HG02798 (cell line): ENCODE results near the gene PEPD.

ENCODE experiments used
- ATAC-seq: cut with Tn5 transposase; IDR thresholded peaks from one replicate; pipeline ENCODE4 v1.9.1; 2021; ENCODE audit warnings: mild to moderate bottlenecking; ENCODE audit not compliant: unreplicated experiment, poor library complexity

Gene PEPD

GRCh38 chr19:33375156-33375836 lies 146.3 kb downstream of the PEPD start:
- no peak for ATAC-seq

DNA sequence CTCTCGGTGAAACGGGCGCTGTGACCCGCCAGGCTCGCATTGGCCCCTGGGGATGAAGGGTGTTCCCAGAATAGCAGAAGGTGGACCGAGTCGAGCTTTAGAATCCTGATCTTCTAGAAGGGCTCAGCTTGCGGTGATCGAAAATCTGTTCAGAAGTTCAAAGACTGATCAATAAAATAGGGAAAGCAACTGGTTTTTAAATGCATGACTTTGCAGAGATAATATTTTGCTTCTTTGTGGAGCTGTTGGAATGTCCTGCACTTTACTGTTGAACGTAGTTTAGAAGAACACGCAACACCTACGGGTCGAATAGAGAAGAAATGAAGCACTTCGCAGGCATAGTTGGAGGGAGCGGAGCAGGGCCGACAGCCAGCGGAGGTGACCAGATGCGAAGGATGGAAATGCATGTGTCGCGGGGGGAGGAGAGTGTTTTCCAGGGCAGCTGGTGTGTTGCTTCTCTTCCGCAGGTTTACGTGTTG lies 147.3 kb downstream of the PEPD start:
- no peak for ATAC-seq

DNA sequence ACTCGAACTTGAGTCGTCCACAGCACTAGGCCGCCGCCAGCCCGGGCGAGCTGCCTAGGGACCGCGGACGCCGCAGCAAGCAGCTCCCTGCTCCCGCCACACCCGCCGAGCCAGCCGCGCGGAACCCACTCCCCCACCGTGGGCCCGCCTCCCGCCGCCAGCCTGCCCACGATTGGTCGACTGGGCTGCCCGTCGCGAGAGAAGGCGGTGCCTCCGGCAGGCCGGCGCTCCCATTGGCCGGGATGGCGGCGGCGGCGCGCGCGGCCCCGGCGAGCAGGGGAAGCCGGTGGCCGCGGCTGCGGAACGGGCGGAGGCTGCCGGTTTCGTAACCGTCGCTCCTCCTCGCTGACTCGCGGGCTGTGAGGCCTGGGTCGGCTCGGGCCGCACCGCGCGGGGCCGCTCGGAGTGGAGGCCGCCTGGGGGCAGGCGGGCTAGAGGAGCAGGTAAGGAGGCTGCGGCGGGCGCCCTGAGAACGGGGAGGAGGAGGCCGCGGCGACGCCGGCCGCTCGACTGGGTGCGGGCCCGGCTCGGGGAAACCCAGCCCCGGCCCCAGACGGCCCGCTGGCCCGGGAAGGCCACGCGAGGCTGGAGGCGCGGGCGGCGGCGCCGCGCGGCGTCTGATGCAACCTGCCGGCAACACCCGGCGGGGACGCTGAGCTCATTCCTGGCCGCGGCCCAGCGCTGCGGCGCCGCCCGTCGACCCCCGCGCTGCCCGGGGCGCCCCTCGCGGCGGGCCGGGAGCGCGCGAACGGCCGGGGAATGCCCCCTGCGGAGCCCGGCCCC lies 147.9 kb downstream of the PEPD start, which contains the start of gene CEBPG:
Gene CEBPG, plus strand, starts transcription at position 257 of the 783 bp plus-strand sequence. CDS start 5,531 bp downstream, outside the sequence.
- peak; percentile 92 for ATAC-seq

DNA sequence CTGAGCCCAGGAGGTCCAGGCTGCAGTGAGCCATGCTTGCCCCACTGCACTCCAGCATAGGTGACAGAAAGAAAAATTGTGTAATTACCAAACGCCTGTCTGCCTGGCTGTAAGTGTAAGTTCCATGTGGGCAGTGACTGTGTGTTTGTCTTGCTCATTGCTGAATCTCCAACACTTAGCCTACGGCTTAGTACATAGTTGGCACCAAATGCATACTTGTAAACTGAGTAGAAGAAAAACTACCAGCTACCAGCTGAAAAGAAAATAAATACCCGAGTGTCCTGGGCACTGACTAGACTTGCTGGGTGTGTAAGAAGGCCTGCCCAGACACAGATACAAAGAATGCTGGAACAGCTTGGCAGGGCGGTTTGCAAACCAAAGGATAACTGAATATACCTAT lies 150.8 kb downstream of the PEPD start:
- ATAC-seq: no peak

DNA sequence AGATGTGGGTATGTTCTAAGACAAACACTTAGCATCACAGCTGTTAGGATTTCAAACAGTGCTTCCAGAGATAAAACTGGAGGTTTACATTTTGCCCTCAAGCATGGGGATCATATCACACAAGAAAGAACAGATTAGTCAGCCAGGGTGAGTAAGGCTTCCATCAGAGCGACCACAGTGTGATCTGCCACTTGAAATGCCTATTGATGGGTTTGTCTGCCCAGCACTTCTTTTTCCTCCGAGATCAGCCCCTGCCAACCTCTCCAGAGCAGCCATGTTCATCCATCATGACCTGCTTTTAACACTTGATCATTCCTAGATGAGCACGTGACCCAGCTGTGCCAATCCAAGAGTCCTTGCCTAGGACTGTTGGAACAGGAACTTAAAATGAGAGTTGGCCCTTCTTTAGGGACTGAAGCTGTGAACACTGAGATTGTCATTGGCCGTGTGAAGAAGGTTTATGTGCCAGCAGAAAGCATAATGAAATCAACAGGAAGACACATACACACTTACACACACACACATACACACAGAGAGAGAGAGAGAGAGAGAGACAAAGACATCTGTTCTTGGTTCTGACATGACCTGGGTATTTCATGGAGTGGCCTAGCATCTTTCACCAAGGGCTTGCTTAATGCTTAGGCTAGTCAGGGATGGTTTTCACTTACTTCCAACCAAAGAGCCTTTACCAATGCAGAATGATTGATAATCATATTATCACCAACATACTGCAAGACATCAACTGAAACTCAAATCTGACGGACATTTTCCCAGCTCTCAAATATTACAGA lies 153.3 kb downstream of the PEPD start:
- ATAC-seq: no peak

GRCh38 chr19:33366897-33367296 lies 154.7 kb downstream of the PEPD start:
- ATAC-seq: no peak

DNA sequence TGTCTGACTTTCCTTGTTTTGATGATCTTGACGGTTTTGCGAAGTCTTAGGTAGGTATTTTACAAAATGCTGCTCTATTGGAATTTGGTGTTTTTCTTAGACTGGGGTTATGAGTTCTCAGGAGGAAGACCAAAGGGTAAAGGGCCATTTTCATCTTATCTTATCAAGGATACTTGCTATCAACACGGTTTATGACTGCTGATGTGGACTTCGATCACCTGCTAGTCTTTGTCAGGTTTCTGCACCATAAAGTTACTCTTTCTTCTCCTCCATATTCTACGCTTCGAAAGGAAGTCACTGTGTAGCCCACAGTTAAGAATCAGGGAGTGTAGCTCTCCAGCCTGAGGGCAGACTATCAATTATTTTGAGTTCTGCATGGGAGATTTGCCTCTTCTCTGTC lies 155.5 kb downstream of the PEPD start:
- no peak for ATAC-seq

DNA sequence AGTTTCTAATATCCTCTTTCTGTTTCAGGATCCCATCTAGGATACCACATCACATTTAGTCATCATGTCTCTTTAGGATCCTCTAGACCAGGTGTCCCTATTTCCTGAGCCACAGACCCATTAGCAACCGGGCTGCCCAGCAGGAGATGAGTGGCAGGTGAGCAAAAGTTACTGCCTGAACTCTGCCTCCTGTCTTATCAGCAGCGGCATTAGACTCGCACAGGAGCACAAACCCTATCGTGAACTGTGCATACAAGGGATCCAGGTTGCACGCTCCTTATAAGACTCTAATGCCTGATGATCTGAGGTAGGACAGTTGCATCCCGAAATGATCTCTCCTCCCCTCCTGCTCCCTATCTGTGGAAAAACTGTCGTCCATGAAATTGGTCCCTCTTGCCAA lies 155.9 kb downstream of the PEPD start:
- no peak for ATAC-seq

DNA sequence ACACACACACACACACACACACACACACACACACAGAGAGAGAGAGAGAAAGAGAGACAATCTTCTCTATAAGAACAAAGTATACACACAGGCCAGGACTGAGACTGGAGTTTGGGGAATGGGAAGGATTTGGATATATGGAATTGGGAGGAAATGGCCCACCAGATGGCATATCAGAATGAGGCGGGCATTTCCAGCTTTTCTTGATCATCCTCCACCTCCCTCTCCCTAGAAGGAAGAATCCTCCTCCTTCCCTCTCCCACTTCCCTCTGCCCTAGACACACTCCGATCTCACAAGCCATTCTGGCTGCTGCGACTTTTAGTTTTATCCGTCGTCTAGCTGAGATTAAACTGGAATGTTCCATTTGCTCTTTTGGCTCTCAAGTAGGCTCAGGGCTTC lies 158.1 kb downstream of the PEPD start:
- ATAC-seq: no peak

DNA sequence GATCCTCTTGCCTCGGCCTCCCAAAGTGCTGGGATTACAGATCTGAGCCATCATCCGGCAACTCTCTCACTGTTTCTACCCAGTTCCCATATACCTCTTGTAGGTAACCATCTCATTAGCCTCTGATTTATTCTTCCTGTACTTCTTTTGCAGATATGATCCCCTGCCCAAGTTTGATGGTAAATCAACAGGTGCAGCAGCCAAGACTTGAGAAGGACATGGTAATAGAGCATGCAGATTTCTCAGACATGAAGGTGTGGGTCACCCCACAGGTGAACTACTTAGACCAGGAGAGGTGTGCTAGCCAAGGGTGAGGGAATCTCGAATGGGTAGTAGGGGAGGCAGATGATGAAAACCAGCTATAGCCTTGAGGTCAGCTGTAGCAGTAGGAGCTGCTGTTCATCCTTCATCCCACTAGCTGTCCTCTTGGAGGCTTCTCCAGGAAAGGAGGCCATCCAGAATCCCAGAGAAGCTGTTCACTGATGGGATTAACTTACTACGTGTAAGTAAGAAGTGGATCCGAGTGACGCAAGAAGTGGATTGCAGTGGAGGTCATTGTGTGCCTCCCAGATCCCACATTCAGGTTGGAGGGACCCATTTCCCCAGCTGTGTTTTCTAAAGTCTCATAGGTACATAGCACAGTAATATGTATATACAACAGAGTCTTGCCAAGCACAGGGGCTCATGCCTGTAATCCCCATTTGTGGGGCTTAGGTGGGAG lies 158.9 kb downstream of the PEPD start:
- no peak for ATAC-seq

DNA sequence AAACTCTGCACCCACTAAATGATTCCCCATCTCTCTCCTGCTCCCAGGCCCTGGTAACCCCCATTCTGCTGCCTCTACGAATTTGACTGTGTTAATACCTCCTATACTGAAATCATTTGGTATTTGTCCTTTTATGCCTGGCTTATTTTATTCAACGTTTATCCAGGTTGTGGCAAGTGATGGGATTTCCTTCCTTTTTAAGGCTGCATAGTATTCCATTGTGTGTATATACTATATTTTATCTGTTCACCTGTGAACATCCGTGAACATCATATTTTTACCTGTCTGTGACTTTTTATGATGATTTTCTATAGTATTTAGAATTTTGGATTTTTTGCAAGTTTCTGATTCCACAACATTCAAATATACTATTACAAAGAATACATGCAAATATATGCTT lies 162.0 kb downstream of the PEPD start:
- ATAC-seq: no peak

DNA sequence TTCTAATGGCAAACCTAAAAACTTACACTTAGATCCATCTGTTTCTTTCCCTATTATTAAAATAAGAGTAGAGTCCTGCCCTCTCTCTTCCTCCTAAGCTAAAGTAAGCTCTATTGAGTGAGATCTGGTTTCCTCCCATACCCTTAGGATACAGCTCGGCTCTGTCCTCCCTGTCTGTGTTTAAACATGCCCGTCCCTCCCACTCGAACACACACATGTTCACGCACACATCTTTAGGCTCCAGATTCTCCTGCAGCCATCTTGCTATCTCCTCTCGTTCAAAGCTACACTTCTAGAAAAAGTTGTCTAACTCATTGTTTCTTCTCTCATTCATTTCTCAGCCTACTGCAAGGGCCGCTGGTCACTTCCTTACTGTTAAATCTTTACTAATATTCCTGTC lies 163.2 kb downstream of the PEPD start:
- no peak for ATAC-seq

GRCh38 chr19:33357556-33357955 lies 164.0 kb downstream of the PEPD start:
- ATAC-seq: no peak

DNA sequence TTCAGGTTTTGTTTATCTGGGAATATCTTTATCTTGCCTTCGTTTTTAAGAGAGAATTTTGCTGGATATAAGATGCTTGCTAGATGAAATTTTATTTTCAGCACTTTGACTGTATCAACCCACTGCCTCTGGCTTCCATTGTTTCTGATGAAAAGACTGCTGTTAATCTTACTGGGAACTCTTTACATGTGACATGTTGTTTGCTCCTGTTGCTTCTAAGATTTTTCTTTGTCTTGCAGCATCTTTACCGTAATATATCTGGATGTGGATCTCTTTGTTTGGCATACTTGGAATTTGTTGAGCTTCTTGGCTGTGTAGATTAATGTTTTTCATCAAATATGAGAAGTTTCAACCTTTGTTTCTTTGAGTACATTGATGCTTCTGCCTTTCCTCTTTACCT lies 166.1 kb downstream of the PEPD start:
- no peak for ATAC-seq

- ATAC-seq: no peak
These were observed 170.9 kb downstream of the PEPD start for GRCh38 chr19:33350538-33351309.

- no peak for ATAC-seq
These were observed 172.0 kb downstream of the PEPD start for GRCh38 chr19:33349319-33350289.

DNA sequence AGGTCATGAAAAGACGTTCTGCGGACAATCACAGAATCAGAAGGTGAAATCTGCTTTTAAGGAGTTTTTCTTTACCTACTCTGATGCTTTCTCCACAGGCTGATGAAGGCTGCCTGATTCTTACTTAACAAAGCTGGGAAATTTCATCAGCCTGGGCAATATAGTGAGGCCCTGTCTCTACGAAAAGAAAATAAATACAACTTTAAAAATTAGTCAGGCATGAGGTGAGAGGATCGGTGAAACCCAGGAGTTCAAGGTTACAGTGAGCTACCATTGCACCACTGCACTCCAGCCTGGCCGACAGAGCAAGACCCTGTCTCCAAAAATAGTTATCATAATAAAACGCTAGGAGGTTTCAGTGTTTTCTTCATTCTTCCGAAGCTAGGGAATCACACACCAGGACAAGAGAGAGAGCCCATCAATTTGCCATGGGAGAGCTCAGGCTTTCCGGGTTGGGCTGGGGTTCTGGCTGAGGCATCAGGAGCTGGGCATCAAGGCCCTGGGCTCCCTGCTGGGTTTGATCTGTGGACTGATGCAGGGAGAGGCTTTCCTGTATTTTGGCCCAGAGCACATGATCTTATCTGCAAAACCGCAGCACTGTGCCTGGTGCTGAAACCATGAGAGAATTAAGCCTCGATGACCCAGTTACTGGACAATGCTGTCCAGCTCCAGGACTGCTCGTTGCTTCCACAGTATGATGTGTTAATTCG lies 173.1 kb downstream of the PEPD start:
- ATAC-seq: no peak

DNA sequence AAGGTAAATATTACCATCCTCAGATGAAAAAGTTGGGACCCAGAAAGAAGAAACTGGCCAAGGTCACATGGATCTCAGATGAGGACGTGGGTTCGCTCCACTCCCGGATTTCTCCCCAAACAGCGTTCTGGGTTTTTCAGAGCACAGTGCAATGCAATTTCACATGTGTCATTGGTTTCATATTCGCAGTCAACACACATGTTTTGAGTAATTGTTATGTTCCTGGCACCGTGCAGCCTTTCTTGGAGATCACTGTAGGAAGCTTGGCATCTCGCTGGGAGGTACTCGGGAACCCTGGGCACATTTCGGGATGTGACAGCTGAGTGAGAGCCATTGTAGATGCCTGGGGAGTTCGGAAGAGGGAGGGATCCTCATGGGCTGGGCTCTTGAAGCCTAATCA lies 174.3 kb downstream of the PEPD start:
- no peak for ATAC-seq
